HG02840 (cell line): Measurements from ENCODE around the gene CLK4.

Experiments
- ATAC-seq: cut with Tn5 transposase; IDR thresholded peaks from one replicate; pipeline ENCODE4 v1.9.1; 2021; ENCODE audit warnings: mild to moderate bottlenecking, moderate library complexity, moderate number of reproducible peaks; ENCODE audit not compliant: unreplicated experiment, low FRiP score

CLK4 gene

GRCh38 chr5:178589180-178590140, 37.4 kb downstream of the CLK4 start:
- ATAC-seq = no peak

- no peak for ATAC-seq
Measured at GRCh38 chr5:178588769-178589168, 38.1 kb downstream of the CLK4 start.

- no peak for ATAC-seq
Measured at GRCh38 chr5:178587763-178588611, 38.9 kb downstream of the CLK4 start.

- ATAC-seq = no peak
Measured at GRCh38 chr5:178586396-178586795, 40.5 kb downstream of the CLK4 start.

- ATAC-seq = peak; percentile 78
Measured at GRCh38 chr5:178585421-178585820, 41.4 kb downstream of the CLK4 start.

- no peak for ATAC-seq
Measured at GRCh38 chr5:178583279-178583678, 43.6 kb downstream of the CLK4 start.

- no peak for ATAC-seq
Measured at GRCh38 chr5:178582291-178582690, 44.6 kb downstream of the CLK4 start.

- ATAC-seq = no peak
Measured at GRCh38 chr5:178581621-178582020, 45.2 kb downstream of the CLK4 start.

- ATAC-seq = no peak
Measured at GRCh38 chr5:178580271-178580955, 46.4 kb downstream of the CLK4 start.

- ATAC-seq = no peak
Measured at GRCh38 chr5:178577944-178578343, 48.9 kb downstream of the CLK4 start.

GRCh38 chr5:178577376-178577839, 49.4 kb downstream of the CLK4 start:
- ATAC-seq = no peak

GRCh38 chr5:178576591-178577351, 50.1 kb downstream of the CLK4 start:
- no peak for ATAC-seq

GRCh38 chr5:178573216-178573615, 53.6 kb downstream of the CLK4 start:
- no peak for ATAC-seq

- no peak for ATAC-seq
Measured at GRCh38 chr5:178572617-178573016, 54.2 kb downstream of the CLK4 start.

GRCh38 chr5:178569485-178569884, 57.4 kb downstream of the CLK4 start:
- no peak for ATAC-seq

GRCh38 chr5:178564811-178565550, 61.9 kb downstream of the CLK4 start:
- ATAC-seq = no peak

GRCh38 chr5:178564397-178564796, 62.5 kb downstream of the CLK4 start:
- no peak for ATAC-seq

GRCh38 chr5:178563621-178564020, 63.2 kb downstream of the CLK4 start:
- no peak for ATAC-seq

GRCh38 chr5:178561746-178562264, 65.0 kb downstream of the CLK4 start:
- no peak for ATAC-seq
